Neuronal stem cell (in vitro differentiated cells): Measurements from ENCODE around the gene LAD1.
A peak's percentile ranks its signal among the peaks of the same experiment; 100 is the strongest.

Experiments
- DNase-seq: peaks from one replicate; pipeline ENCODE4 v3.0.0-alpha.2; 2013; ENCODE audit warnings: low spot score
- H2AFZ ChIP-seq: one replicate; pipeline ENCODE4 v1.6.1; 2013; ENCODE audit warnings: mild to moderate bottlenecking, low read length, inconsistent platforms
- H2AK5ac ChIP-seq: 2 replicates; pipeline ENCODE4 v1.6.1; 2013; ENCODE audit warnings: low read depth, mild to moderate bottlenecking, inconsistent platforms, low read length, moderate library complexity, mixed read lengths
- H2BK120ac ChIP-seq: 2 replicates; pipeline ENCODE4 v1.6.1; 2013; ENCODE audit warnings: low read depth, mild to moderate bottlenecking, inconsistent platforms, low read length, moderate library complexity, mixed read lengths
- H2BK12ac ChIP-seq: one replicate; pipeline ENCODE4 v1.6.1; 2013; ENCODE audit warnings: low read length, inconsistent platforms
- H2BK15ac ChIP-seq: 2 replicates; pipeline ENCODE4 v1.6.1; 2013; ENCODE audit warnings: mild to moderate bottlenecking, low read length, inconsistent platforms, mixed read lengths
- H2BK5ac ChIP-seq: one replicate; pipeline ENCODE4 v1.6.1; 2013; ENCODE audit warnings: inconsistent platforms, mild to moderate bottlenecking, low read length, moderate library complexity
- H3K14ac ChIP-seq: one replicate; pipeline ENCODE4 v1.6.1; 2013; ENCODE audit warnings: low read length, inconsistent platforms
- H3K18ac ChIP-seq: 2 replicates; pipeline ENCODE4 v1.6.1; 2013; ENCODE audit warnings: low read length, inconsistent platforms
- H3K23ac ChIP-seq: 2 replicates; pipeline ENCODE4 v1.6.1; 2013; ENCODE audit warnings: low read depth, mild to moderate bottlenecking, mixed read lengths, low read length, inconsistent platforms; ENCODE audit not compliant: poor library complexity
- H3K27ac ChIP-seq: replicated peaks from 3 replicates; pipeline ENCODE4 v1.5.1; 2013; ENCODE audit warnings: low read length, inconsistent platforms
- H3K27me3 ChIP-seq, 3 experiments: 2 replicates each; pipeline ENCODE4 v1.6.1; 2013; ENCODE audit warnings: low read length in 3 of 3, mild to moderate bottlenecking in 2 of 3, inconsistent platforms in 1 of 3, low read depth in 1 of 3, mixed read lengths in 1 of 3, moderate library complexity in 1 of 3; ENCODE audit not compliant: control insufficient read depth in 3 of 3, insufficient read depth in 3 of 3
- H3K36me3 ChIP-seq, 2 donors: replicated peaks in 1 of 2; 2 replicates each; pipeline ENCODE4 v1.6.1; 2013; ENCODE audit warnings: low read length in 2 of 2; ENCODE audit not compliant: control insufficient read depth in 2 of 2, insufficient read depth in 2 of 2
- H3K4ac ChIP-seq: 2 replicates; pipeline ENCODE4 v1.6.1; 2013; ENCODE audit warnings: inconsistent platforms, mild to moderate bottlenecking, low read length, moderate library complexity
- H3K4me1 ChIP-seq, 2 donors: 1 replicate in 1 of 2; 2 replicates in 1 of 2; pipeline ENCODE4 v1.6.1; 2013; ENCODE audit warnings: low read length in 2 of 2, low read depth in 1 of 2; ENCODE audit not compliant: control insufficient read depth in 2 of 2, insufficient read depth in 1 of 2
- H3K4me2 ChIP-seq: one replicate; pipeline ENCODE4 v1.6.1; 2013; ENCODE audit warnings: mild to moderate bottlenecking, low read length, inconsistent platforms; ENCODE audit not compliant: insufficient read depth, poor library complexity, severe bottlenecking
- H3K4me3 ChIP-seq, 2 donors: 2 replicates each; pipeline ENCODE4 v1.5.1; 2013; ENCODE audit warnings: low read length in 2 of 2, mild to moderate bottlenecking in 2 of 2, inconsistent platforms in 1 of 2, moderate library complexity in 1 of 2
- H3K79me1 ChIP-seq: one replicate; pipeline ENCODE4 v1.6.1; 2013; ENCODE audit warnings: low read depth, mild to moderate bottlenecking, inconsistent platforms, low read length, moderate library complexity
- H3K9ac ChIP-seq: one replicate; pipeline ENCODE4 v1.6.1; 2013; ENCODE audit warnings: mild to moderate bottlenecking, low read depth, low read length, inconsistent platforms; ENCODE audit not compliant: poor library complexity
- H3K9me3 ChIP-seq, 2 donors: replicated peaks in 1 of 2; 2 replicates each; pipeline versions ENCODE3 to v1.6.1; 2013; ENCODE audit warnings: low read length in 2 of 2, mild to moderate bottlenecking in 2 of 2, inconsistent platforms in 1 of 2, low read depth in 1 of 2, mixed read lengths in 1 of 2, moderate library complexity in 1 of 2; ENCODE audit not compliant: control insufficient read depth in 2 of 2, insufficient read depth in 1 of 2
- H4K8ac ChIP-seq: one replicate; pipeline ENCODE4 v1.6.1; 2013; ENCODE audit warnings: low read depth, mild to moderate bottlenecking, inconsistent platforms, low read length, moderate library complexity
- H4K91ac ChIP-seq: one replicate; pipeline ENCODE4 v1.6.1; 2013; ENCODE audit warnings: low read length, low read depth, mild to moderate bottlenecking, inconsistent platforms; ENCODE audit not compliant: poor library complexity
- WGBS, 2 donors: extraction: QIAGEN DNeasy Blood & Tissue Kit; methylation state at CpG; one replicate each; pipeline ENCODE4 v1.1.7; 2013; ENCODE audit warnings: missing lambda C conversion rate in 2 of 2, mixed read lengths in 1 of 2; ENCODE audit not compliant: insufficient read length in 2 of 2, insufficient replicate concordance in 1 of 2; ENCODE audit errors: extremely low coverage in 2 of 2; 5-methylcytosine and 5-hydroxymethylcytosine counted together

Gene LAD1

DNA sequence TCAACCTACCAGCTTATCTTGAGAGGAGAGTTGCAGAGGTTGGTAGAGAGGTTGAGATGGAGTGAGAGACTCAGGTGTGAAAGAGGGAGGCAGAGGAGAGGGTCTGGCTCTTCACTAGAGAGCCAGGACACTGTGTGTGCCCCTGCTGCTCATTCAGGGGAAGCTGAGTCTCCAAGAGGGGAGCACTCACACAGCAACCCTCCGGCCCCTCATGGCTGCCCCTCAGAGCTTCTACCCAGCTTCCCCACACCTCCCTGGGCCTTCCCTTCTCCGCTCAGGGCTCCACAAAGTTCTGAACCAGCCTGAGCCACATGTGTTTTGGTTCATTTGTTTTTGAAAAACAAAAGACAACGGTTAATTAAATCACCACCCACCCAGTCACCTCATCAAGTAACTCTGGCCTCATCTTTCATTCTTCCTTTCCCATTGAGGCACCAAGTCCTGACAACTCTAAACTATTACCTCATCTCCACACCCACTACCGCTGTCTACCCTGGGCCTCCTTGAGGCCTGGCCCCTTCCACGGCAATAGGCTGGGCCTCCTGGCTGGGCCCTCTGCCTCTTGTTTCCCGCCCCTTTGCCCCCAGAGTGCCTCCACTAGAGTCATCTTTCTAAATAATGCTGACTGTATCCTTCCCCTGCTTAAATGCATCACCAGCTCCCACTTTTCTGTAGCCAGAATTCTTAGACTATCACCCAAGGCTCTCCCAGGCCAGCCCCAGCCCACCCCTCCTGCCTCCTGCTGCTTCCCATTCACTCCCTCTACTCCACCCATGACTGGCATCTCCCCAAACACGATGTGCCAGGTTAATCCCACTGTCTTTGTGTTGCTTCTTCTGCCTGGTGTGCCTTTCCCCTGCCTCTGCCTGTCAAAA lies 54.7 kb downstream of the LAD1 start:
- Histone ChIP-seq H2AFZ (no peak overlapping the region), H4K8ac (no peak overlapping the region), H3K4me2 (no peak overlapping the region), H2BK120ac (no peak overlapping the region), H3K27ac (no peak overlapping the region), H2BK15ac (no peak overlapping the region), H3K4me3 (no peak overlapping the region), H3K23ac (no peak overlapping the region), H4K91ac (no peak overlapping the region), H3K4me1 (peaks cover 0 to 7% of the 10 kb centered on the region in 2 donors), H3K9me3 (no peaks in the 10 kb centered on the region), H3K9ac (no peak overlapping the region), H3K18ac (peak overlapping the region; percentile 23), H2BK12ac (no peak overlapping the region), H3K4ac (no peak overlapping the region), H3K79me1 (no peaks in the 10 kb centered on the region), H3K36me3 (no peaks in the 10 kb centered on the region), H3K27me3 (peaks cover 0 to 15% (median 0%) of the 10 kb centered on the region in 3 experiments), H3K14ac (no peak overlapping the region), H2AK5ac (no peak overlapping the region), H2BK5ac (no peak overlapping the region)
- no peak for DNase-seq
- no CpG with 5 or more reads among the region's 7 CpGs for WGBS, 2 donors

DNA sequence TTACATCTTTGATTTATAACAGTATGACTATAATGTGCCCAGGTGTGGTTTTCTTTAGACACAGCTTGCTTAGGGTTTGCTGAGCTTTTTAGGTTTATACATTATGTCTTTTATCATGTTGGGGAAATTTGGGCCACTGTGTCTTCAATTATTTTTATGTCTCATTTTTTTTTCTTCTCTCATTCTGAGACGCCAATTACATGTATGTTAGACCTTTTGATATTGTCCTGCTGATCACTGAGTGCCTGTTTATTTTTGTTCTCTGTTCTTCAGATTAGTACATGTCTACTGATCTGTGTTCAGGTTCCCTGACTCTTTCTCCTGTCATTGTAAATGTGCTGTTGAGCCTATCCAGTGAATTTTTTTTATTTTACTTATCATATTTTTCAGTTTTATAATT lies 57.7 kb downstream of the LAD1 start:
- Histone ChIP-seq H3K9me3 (no peaks in the 10 kb centered on the region), H4K8ac (no peak overlapping the region), H2AK5ac (no peak overlapping the region), H3K14ac (no peak overlapping the region), H3K4me1 (peaks cover 0 to 3% of the 10 kb centered on the region in 2 donors), H2BK12ac (no peak overlapping the region), H3K4me3 (no peak overlapping the region), H3K27ac (no peak overlapping the region), H2AFZ (no peak overlapping the region), H3K18ac (no peak overlapping the region), H3K23ac (no peak overlapping the region), H3K4me2 (no peak overlapping the region), H3K4ac (no peak overlapping the region), H3K9ac (no peak overlapping the region), H4K91ac (no peak overlapping the region), H3K79me1 (no peaks in the 10 kb centered on the region), H3K27me3 (peaks cover 0 to 9% (median 0%) of the 10 kb centered on the region in 3 experiments), H2BK5ac (no peak overlapping the region), H2BK120ac (no peak overlapping the region), H3K36me3 (no peaks in the 10 kb centered on the region), H2BK15ac (no peak overlapping the region)
- WGBS, 2 donors, result no CpG with 5 or more reads among the region's 1 CpG
- DNase-seq, result no peak

DNA sequence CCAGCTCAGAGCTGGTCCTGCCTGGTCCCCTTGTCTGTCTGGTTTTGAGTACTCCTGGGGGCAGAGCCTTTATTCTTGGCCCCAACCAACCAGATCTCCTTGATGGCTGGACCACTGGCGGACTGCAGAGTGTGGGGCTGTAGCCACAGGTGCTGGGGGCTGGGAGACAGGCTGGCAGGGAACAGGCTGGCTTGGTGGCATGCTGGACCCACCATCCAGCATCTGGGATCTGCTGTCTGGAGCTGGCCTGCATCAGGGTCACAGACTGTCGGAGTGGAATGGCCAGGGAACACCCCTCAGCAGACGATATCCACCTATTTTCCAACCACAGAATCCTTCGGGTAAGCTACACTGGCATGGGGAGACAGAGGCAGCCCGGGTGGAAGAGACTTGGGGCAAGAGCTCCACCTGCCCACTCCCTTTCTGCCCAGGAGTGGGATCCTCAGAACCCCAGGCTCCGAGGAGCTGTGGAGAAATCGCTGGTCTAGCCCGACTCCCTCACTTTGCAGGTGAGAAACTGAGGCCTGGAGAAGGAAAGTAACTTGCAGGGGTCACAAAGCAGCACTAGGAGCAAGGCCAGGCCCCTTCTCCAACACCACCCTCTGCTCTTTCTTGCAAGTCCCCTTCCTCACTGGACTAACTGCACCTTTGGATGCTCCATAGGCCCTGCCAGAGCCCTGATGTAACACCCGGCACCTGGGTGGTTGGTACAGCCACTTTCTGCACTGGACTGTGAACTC lies 62.2 kb downstream of the LAD1 start:
- no peak overlapping the region for H3K9ac ChIP-seq
- no peaks in the 10 kb centered on the region for H3K36me3 ChIP-seq
- H3K4me1 ChIP-seq, result peaks cover 0 to 6% of the 10 kb centered on the region in 2 donors
- no peak overlapping the region for H2AFZ ChIP-seq
- H4K8ac ChIP-seq, result no peak overlapping the region
- no peak overlapping the region for H4K91ac ChIP-seq
- H2BK5ac ChIP-seq, result no peak overlapping the region
- no CpG with 5 or more reads among the region's 9 CpGs for WGBS, 2 donors
- H3K9me3 ChIP-seq, result no peaks in the 10 kb centered on the region
- H3K4me2 ChIP-seq, result no peak overlapping the region
- H3K23ac ChIP-seq, result peak overlapping the region; percentile 74
- peak overlapping the region; percentile 52 for H3K18ac ChIP-seq
- H2AK5ac ChIP-seq, result peak overlapping the region; percentile 26
- peak overlapping the region; percentile 74 for H3K14ac ChIP-seq
- H2BK12ac ChIP-seq, result peak overlapping the region; percentile 16
- peak overlapping the region; percentile 18 for H2BK15ac ChIP-seq
- H3K4ac ChIP-seq, result no peak overlapping the region
- H3K27ac ChIP-seq, result no peak overlapping the region
- no peaks in the 10 kb centered on the region for H3K79me1 ChIP-seq
- peaks cover 0 to 2% (median 0%) of the 10 kb centered on the region in 3 experiments for H3K27me3 ChIP-seq
- H2BK120ac ChIP-seq, result no peak overlapping the region
- DNase-seq, result no peak
- H3K4me3 ChIP-seq, result no peak overlapping the region

DNA sequence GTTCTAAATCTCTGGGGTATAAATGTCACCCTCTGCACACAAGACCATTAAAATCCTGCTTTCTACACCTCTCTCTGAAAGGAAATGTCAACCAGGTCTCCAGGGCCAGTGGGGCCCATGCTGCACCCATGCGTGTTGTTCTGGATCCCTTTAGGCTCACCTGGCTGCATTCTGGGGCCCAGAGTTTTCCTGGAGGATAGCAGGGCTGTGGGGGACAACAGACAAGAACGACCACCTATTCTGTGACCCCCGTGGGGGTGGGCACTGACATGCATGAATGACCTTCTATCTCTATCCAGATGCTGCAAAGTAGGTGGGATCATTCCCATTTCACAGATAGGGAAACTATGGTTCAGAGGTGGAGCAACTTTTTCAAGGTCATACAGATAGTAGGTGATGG lies 63.2 kb downstream of the LAD1 start:
- Histone ChIP-seq H3K4me2 (no peak overlapping the region), H4K8ac (no peak overlapping the region), H2BK12ac (no peak overlapping the region), H3K4me3 (no peak overlapping the region), H2BK15ac (no peak overlapping the region), H3K14ac (no peak overlapping the region), H3K4ac (no peak overlapping the region), H2BK5ac (no peak overlapping the region), H3K18ac (no peak overlapping the region), H3K27ac (no peak overlapping the region), H2AK5ac (no peak overlapping the region), H3K23ac (no peak overlapping the region), H3K9ac (no peak overlapping the region), H4K91ac (no peak overlapping the region), H3K9me3 (no peaks in the 10 kb centered on the region), H2AFZ (no peak overlapping the region), H3K79me1 (no peaks in the 10 kb centered on the region), H3K4me1 (peaks cover 0 to 6% of the 10 kb centered on the region in 2 donors), H2BK120ac (no peak overlapping the region), H3K27me3 (peaks cover 0 to 7% (median 0%) of the 10 kb centered on the region in 3 experiments), H3K36me3 (no peaks in the 10 kb centered on the region)
- no peak for DNase-seq
- WGBS, 2 donors, result no CpG with 5 or more reads among the region's 3 CpGs
